Keratinocyte (primary cell): ENCODE measurements around the gene CIB4. TPM values are rescaled to one million over a fixed set of nuclear protein-coding genes. Genes with fewer than 3 reads are reported as not detected.

Source experiments
- DNase-seq: peaks from one replicate; pipeline ENCODE4 v3.0.0-alpha.2; 2011; ENCODE audit warnings: low read depth, missing footprints, low spot score
- FAIRE-seq: peaks from 2 replicates; lab custom pipeline; 2011; peaks lifted over from hg19 to GRCh38; lab: Jason Lieb, UNC
- H2AFZ ChIP-seq: 2 replicates; pipeline ENCODE4 v1.6.0; 2012; ENCODE audit warnings: low read length, control low read depth, inconsistent platforms; ENCODE audit not compliant: control insufficient read depth
- H3K27ac ChIP-seq: 2 replicates; pipeline ENCODE4 v1.5.1; 2011; ENCODE audit warnings: low read length; ENCODE audit not compliant: control insufficient read depth, insufficient read depth
- H3K27me3 ChIP-seq: 3 replicates; pipeline ENCODE4 v1.6.0; 2011; ENCODE audit warnings: low read length; ENCODE audit not compliant: control insufficient read depth, insufficient read depth; ENCODE audit errors: extremely low read depth
- H3K36me3 ChIP-seq, 2 experiments: 2 replicates in 1 of 2; 3 replicates in 1 of 2; pipeline ENCODE4 v1.5.1; 2011; ENCODE audit warnings: low read length in 2 of 2, mild to moderate bottlenecking in 1 of 2; ENCODE audit not compliant: control insufficient read depth in 2 of 2, insufficient read depth in 2 of 2; ENCODE audit errors: extremely low read depth in 1 of 2
- H3K4me1 ChIP-seq: 3 replicates; pipeline ENCODE4 v1.5.1; 2011; ENCODE audit warnings: low read length; ENCODE audit not compliant: control insufficient read depth, insufficient read depth; ENCODE audit errors: extremely low read depth
- H3K4me2 ChIP-seq: 3 replicates; pipeline ENCODE4 v1.6.0; 2011; ENCODE audit warnings: low read depth, low read length; ENCODE audit not compliant: control insufficient read depth, insufficient read depth; ENCODE audit errors: extremely low read depth
- H3K4me3 ChIP-seq, 3 experiments: fragments of 200-600 bp in 1 of 3; sonication (generic) in 1 of 3; 2 replicates in 2 of 3; 3 replicates in 1 of 3; pipeline ENCODE4 v1.5.1; 2011 to 2016; ENCODE audit warnings: low read length in 3 of 3, mild to moderate bottlenecking in 3 of 3, control low read depth in 2 of 3, inconsistent platforms in 1 of 3, low read depth in 1 of 3, mixed read lengths in 1 of 3, mixed run types in 1 of 3, moderate library complexity in 1 of 3; ENCODE audit not compliant: control insufficient read depth in 2 of 3, insufficient read depth in 2 of 3; ENCODE audit errors: extremely low read depth in 1 of 3
- H3K79me2 ChIP-seq: 2 replicates; pipeline ENCODE4 v1.6.0; 2012; ENCODE audit warnings: low read length; ENCODE audit not compliant: control insufficient read depth, insufficient read depth
- H3K9ac ChIP-seq: 3 replicates; pipeline ENCODE4 v1.6.0; 2011; ENCODE audit warnings: low read length; ENCODE audit not compliant: control insufficient read depth, insufficient read depth; ENCODE audit errors: extremely low read depth
- H3K9me1 ChIP-seq: 3 replicates; pipeline ENCODE4 v1.6.0; 2011; ENCODE audit warnings: low read length; ENCODE audit not compliant: control insufficient read depth, insufficient read depth; ENCODE audit errors: extremely low read depth
- H3K9me3 ChIP-seq: 2 replicates; pipeline ENCODE4 v1.5.1; 2012; ENCODE audit warnings: low read depth, low read length; ENCODE audit not compliant: control insufficient read depth
- H4K20me1 ChIP-seq: 3 replicates; pipeline ENCODE4 v1.6.0; 2011; ENCODE audit warnings: low read length; ENCODE audit not compliant: control insufficient read depth, insufficient read depth; ENCODE audit errors: extremely low read depth
- CTCF ChIP-seq, 3 experiments: IDR thresholded peaks in 1 of 3; conservative IDR thresholded peaks in 1 of 3; optimal IDR thresholded peaks in 1 of 3; 2 replicates in 2 of 3; 3 replicates in 1 of 3; pipeline versions ENCODE3 to v1.5.1; 2011; ENCODE audit warnings: low read length in 3 of 3, mild to moderate bottlenecking in 3 of 3, moderate library complexity in 2 of 3, control low read depth in 1 of 3, inconsistent platforms in 1 of 3; ENCODE audit not compliant: insufficient read depth in 2 of 3; ENCODE audit errors: extremely low read depth in 1 of 3
- EZH2 ChIP-seq: IDR thresholded peaks from one replicate; pipeline ENCODE4 v1.6.1; 2012; ENCODE audit warnings: inconsistent platforms, mild to moderate bottlenecking, low read length, moderate library complexity
- dilution Hi-C: fragments of 300-500 bp; cut with MboI; formaldehyde crosslinking; loops from one replicate; pipeline ENCODE4 v1.7.0; 2020; ENCODE audit warnings: low sequenced_read_pairs; ENCODE audit not compliant: extremely low pct_ligation_motif_present
- polyA plus RNA-seq, 5 experiments: library from polyadenylated mRNA; depleted of rRNA in 3 of 5; stranded (reverse) in 3 of 5; stranded (forward) in 1 of 5; unstranded in 1 of 5; fragments of >200 nt; gene quantifications; 1 replicate in 1 of 5; 2 replicates in 3 of 5; 3 replicates in 1 of 5; pipeline versions ENCODE4 v1.2.1 to v1.2.3, GENCODE V29; 2011 to 2012; ENCODE audit warnings: missing spikeins in 2 of 5, low read depth in 1 of 5, low replicate concordance in 1 of 5

Gene CIB4
- polyA plus RNA-seq, 1 donor (not counting 4 experiments of a cell fraction or from before 2014, with no cell fraction given), result not detected

GRCh38 chr2:26575836-26576564, 65.2 kb downstream of the CIB4 start:
- Histone ChIP-seq H3K9me1 (no peaks in the 10 kb centered on the region), H3K9ac (no peak overlapping the region), H3K4me3 (no peak overlapping the region), H3K4me2 (no peak overlapping the region), H3K27ac (no peak overlapping the region), H3K9me3 (no peaks in the 10 kb centered on the region), H3K36me3 (no peaks in the 10 kb centered on the region), H3K4me1 (peaks cover 11% of the 10 kb centered on the region), H4K20me1 (peaks cover 3% of the 10 kb centered on the region), H2AFZ (no peak overlapping the region), H3K79me2 (no peaks in the 10 kb centered on the region), H3K27me3 (peaks cover 46% of the 10 kb centered on the region)
- TF ChIP-seq CTCF (optimal IDR thresholded peaks at IDR 0.05 in 1 of 3, IDR thresholded peaks at IDR 0.05 in 1 of 3, conservative IDR thresholded peaks at IDR 0.05 in 1 of 3; ENCODE audit: extremely low read depth in 1 of 3, insufficient read depth in 2 of 3, low read length in 3 of 3), result no peak
- no peak for TF ChIP-seq EZH2
- DNase-seq (no peak), FAIRE-seq (no peak)
- dilution Hi-C loops, result no loop called here

- Histone ChIP-seq H3K79me2 (no peaks in the 10 kb centered on the region), H3K4me1 (peaks cover 11% of the 10 kb centered on the region), H3K9me1 (no peaks in the 10 kb centered on the region), H3K27ac (no peak overlapping the region), H3K4me3 (no peak overlapping the region), H3K9me3 (no peaks in the 10 kb centered on the region), H2AFZ (no peak overlapping the region), H3K9ac (no peak overlapping the region), H3K36me3 (no peaks in the 10 kb centered on the region), H3K4me2 (no peak overlapping the region), H4K20me1 (peaks cover 3% of the 10 kb centered on the region), H3K27me3 (peaks cover 49% of the 10 kb centered on the region)
- FAIRE-seq (no peak), DNase-seq (no peak)
- dilution Hi-C loops, result no loop called here
- no peak for TF ChIP-seq CTCF (optimal IDR thresholded peaks at IDR 0.05 in 1 of 3, IDR thresholded peaks at IDR 0.05 in 1 of 3, conservative IDR thresholded peaks at IDR 0.05 in 1 of 3; ENCODE audit: extremely low read depth in 1 of 3, insufficient read depth in 2 of 3, low read length in 3 of 3)
- TF ChIP-seq EZH2, result no peak
Observed at GRCh38 chr2:26574900-26575560, 66.1 kb downstream of the CIB4 start.
